ENCODE data around the gene CDH23. TPM values are rescaled to one million over a fixed set of nuclear protein-coding genes. Genes with fewer than 3 reads are reported as not detected.

Gene CDH23
- total and polyA plus RNA-seq, 2 of the 8 experiments (the other 6 are each of a cell fraction or from before 2014, with no cell fraction given): 1.9 to 4.9 TPM

DNA sequence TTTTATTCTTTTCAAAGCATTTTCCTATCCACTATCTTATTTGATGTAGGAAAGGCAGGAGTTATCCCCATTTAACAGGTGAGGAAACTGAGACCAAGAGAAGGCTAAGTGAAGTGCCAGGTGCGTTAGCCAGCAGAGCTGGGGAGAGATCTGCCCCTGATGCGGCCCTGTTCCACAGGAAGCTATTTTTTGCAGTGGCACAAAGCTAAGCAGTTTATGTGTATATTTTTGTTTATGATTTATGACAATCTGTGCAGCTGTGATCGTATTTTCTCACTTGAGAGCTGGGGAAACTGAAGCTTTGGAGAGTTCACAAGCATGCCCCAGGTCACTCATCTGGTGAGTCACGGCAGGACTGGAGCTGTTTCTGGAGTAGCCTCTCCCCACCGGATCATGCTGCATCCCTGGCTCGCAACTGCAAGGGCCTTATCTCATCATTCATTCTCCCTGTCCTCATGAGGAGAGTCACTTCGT, 38.9 kb upstream of the CDH23 start:
- Histone ChIP-seq H4K20me1 (replicated peaks in 1 of 2; ENCODE audit: control insufficient read depth in 1 of 2, insufficient read depth in 2 of 2, low read length in 2 of 2) (peaks cover 3 to 7% of the 10 kb centered on the region in 2 experiments), H2AK5ac (ENCODE audit: low read depth, low read length) (no peak overlapping the region), H2BK15ac (ENCODE audit: low read length) (no peak overlapping the region), H2AFZ (ENCODE audit: low read length) (no peak overlapping the region), H4K8ac (ENCODE audit: extremely low read depth, insufficient read depth, low read length) (no peak overlapping the region), H3K9ac (replicated peaks in 1 of 4; ENCODE audit: extremely low read depth in 1 of 4, low read depth in 3 of 4, low read length in 3 of 4) (no peak overlapping the region), H3K36me3 (ENCODE audit: control insufficient read depth in 2 of 4, insufficient read depth in 4 of 4, low read length in 3 of 4) (peaks cover 2 to 13% (median 6%) of the 10 kb centered on the region in 4 experiments; a peak in 6 of 8 replicates), H3K4me3 (ENCODE audit: extremely low read depth in 1 of 4, insufficient read depth in 2 of 4, low read depth in 3 of 4, low read length in 4 of 4) (no peak overlapping the region), H3K4ac (replicated peaks; ENCODE audit: insufficient read length, low read depth, low read length) (no peak overlapping the region), H3K27ac (ENCODE audit: low read depth, low read length) (no peak overlapping the region), H3K4me1 (replicated peaks in 1 of 4; ENCODE audit: control insufficient read depth in 3 of 4, insufficient read depth in 4 of 4, low read length in 3 of 4) (no peaks in the 10 kb centered on the region), H3K79me2 (ENCODE audit: control insufficient read depth in 1 of 2, insufficient read depth in 2 of 2, low read length in 2 of 2) (no peaks in the 10 kb centered on the region), H3K23ac (ENCODE audit: insufficient read length) (no peak overlapping the region), H3K79me1 (ENCODE audit: low read depth, low read length) (no peaks in the 10 kb centered on the region), H3K27me3 (replicated peaks in 1 of 4; ENCODE audit: control insufficient read depth in 3 of 4, extremely low read depth in 1 of 4, insufficient read depth in 3 of 4, low read length in 3 of 4) (no peaks in the 10 kb centered on the region), H3K56ac (replicated peaks; ENCODE audit: insufficient read length, low read depth, low read length) (no peak overlapping the region), H3K9me3 (ENCODE audit: insufficient read depth in 2 of 2, low read depth in 1 of 2, low read length in 1 of 2) (no peaks in the 10 kb centered on the region), H4K91ac (replicated peaks; ENCODE audit: insufficient read length, low read length) (no peak overlapping the region), H3K18ac (ENCODE audit: extremely low read depth, low read length) (no peak overlapping the region), H4K5ac (ENCODE audit: insufficient read length, low read depth, low read length) (no peak overlapping the region), H3K4me2 (ENCODE audit: insufficient read depth in 1 of 2, low read depth in 2 of 2, low read length in 2 of 2) (no peak overlapping the region), H2BK12ac (ENCODE audit: low read depth, low read length) (no peak overlapping the region), H2BK5ac (ENCODE audit: low read depth, low read length) (no peak overlapping the region), H3K14ac (ENCODE audit: insufficient read length) (no peak overlapping the region), H2BK120ac (replicated peaks; ENCODE audit: low read depth, low read length) (no peak overlapping the region), H3K23me2 (ENCODE audit: low read depth, low read length) (no peaks in the 10 kb centered on the region), H2BK20ac (ENCODE audit: low read length) (no peak overlapping the region)
- 91% methylated on average over 7 of the region's 7 CpGs; no CpG with 5 or more reads in 1 of the 2 experiments for WGBS, 2 experiments (ENCODE audit: extremely low coverage in 1 of 2, insufficient coverage in 1 of 2, insufficient read length in 1 of 2, insufficient replicate concordance in 2 of 2, low coverage in 1 of 2, low lambda C conversion rate in 2 of 2, missing lambda C conversion rate in 1 of 2)
- ChIA-PET CTCF (ENCODE audit: partially characterized antibody) (interaction anchor here (0.8 to 2.2 kb wide), 9 partner anchors 9 to 212 kb away, joined by 3 to 10 read pairs (median 5); partner anchors contain the start of gene SLC29A3), POLR2A (ENCODE audit: partially characterized antibody) (no interaction called here)
- no peak for DNase-seq (ENCODE audit: low read depth in 1 of 2, low spot score in 2 of 2)
- no peak for FAIRE-seq
- TF ChIP-seq POLR2A (IDR thresholded peaks at IDR 0.05; ENCODE audit: control extremely low read depth in 1 of 2, low read depth in 2 of 2, low read length in 2 of 2) (no peak), SP2 (IDR thresholded peaks at IDR 0.05; ENCODE audit: low read length) (no peak), TBP (IDR thresholded peaks at IDR 0.05; ENCODE audit: low read depth, low read length) (no peak), EGR1 (IDR thresholded peaks at IDR 0.05; ENCODE audit: borderline replicate concordance, low read depth, low read length) (no peak), SAP30 (IDR thresholded peaks at IDR 0.05; ENCODE audit: insufficient read depth, insufficient replicate concordance, low read length) (no peak), EP300 (IDR thresholded peaks at IDR 0.05; ENCODE audit: borderline replicate concordance in 1 of 2, low read depth in 2 of 2, low read length in 2 of 2) (no peak), POLR2AphosphoS5 (IDR thresholded peaks at IDR 0.05; ENCODE audit: low read depth, low read length) (no peak), KDM4A (IDR thresholded peaks at IDR 0.05; ENCODE audit: low read depth, low read length, severe bottlenecking) (no peak), CBX8 (IDR thresholded peaks at IDR 0.05; ENCODE audit: borderline replicate concordance, low read depth, low read length) (no peak), POU5F1 (IDR thresholded peaks at IDR 0.05; ENCODE audit: low read depth, low read length) (no peak), TAF1 (IDR thresholded peaks at IDR 0.05; ENCODE audit: low read depth, low read length) (no peak), RFX5 (IDR thresholded peaks at IDR 0.05; ENCODE audit: borderline replicate concordance, low read depth, low read length) (no peak), PHF8 (conservative IDR thresholded peaks at IDR 0.05; ENCODE audit: low read depth, low read length) (no peak), RBBP5 (IDR thresholded peaks at IDR 0.05; ENCODE audit: borderline replicate concordance, low read depth, low read length) (no peak)
